NCI-H128 (cell line): ENCODE data around the gene KMO.

Experiments used
- DNase-seq: peaks from one replicate; lab custom pipeline; 2025; ENCODE audit not compliant: unreplicated experiment; lab: John Stamatoyannopoulos, UW

The KMO gene

GRCh38 chr1:241592273-241592958 is 60.2 kb downstream of the KMO start:
- DNase-seq, result no peak

GRCh38 chr1:241593186-241593585 is 61.0 kb downstream of the KMO start:
- no peak for DNase-seq

- no peak for DNase-seq
Observed at GRCh38 chr1:241596633-241597032, 64.5 kb downstream of the KMO start.

GRCh38 chr1:241598249-241598648 is 66.1 kb downstream of the KMO start:
- no peak for DNase-seq

- no peak for DNase-seq
Observed at GRCh38 chr1:241600496-241600901, 68.3 kb downstream of the KMO start.

GRCh38 chr1:241603731-241604245 is 71.6 kb downstream of the KMO start:
- no peak for DNase-seq

- no peak for DNase-seq
Observed at GRCh38 chr1:241605146-241605805, 73.1 kb downstream of the KMO start.

GRCh38 chr1:241606544-241606943 is 74.4 kb downstream of the KMO start:
- DNase-seq, result no peak

GRCh38 chr1:241607497-241607896 is 75.3 kb downstream of the KMO start:
- DNase-seq, result no peak

GRCh38 chr1:241608379-241609033 is 76.3 kb downstream of the KMO start:
- DNase-seq, result no peak

- DNase-seq, result no peak
Observed at GRCh38 chr1:241610056-241610815, 78.1 kb downstream of the KMO start.

GRCh38 chr1:241611063-241611462 is 78.9 kb downstream of the KMO start:
- DNase-seq, result peak; percentile 65

GRCh38 chr1:241611736-241612135 is 79.6 kb downstream of the KMO start:
- DNase-seq, result no peak

- no peak for DNase-seq
Observed at GRCh38 chr1:241612533-241613477, 80.6 kb downstream of the KMO start.

GRCh38 chr1:241614144-241614543 is 82.0 kb downstream of the KMO start:
- no peak for DNase-seq

- DNase-seq, result no peak
Observed at GRCh38 chr1:241614572-241614971, 82.4 kb downstream of the KMO start.

GRCh38 chr1:241615043-241615974 is 83.1 kb downstream of the KMO start:
- no peak for DNase-seq

- DNase-seq, result no peak
Observed at GRCh38 chr1:241617426-241617825, 85.2 kb downstream of the KMO start.

- no peak for DNase-seq
Observed at GRCh38 chr1:241622669-241623068, 90.5 kb downstream of the KMO start.
